Measurements from ENCODE around the gene SHANK3. TPM values are rescaled to one million over a fixed set of nuclear protein-coding genes. Genes with fewer than 3 reads are reported as not detected.

The SHANK3 gene
- total and polyA plus RNA-seq, 2 experiments from 2014 or later: 0.52 to 4.9 TPM

DNA sequence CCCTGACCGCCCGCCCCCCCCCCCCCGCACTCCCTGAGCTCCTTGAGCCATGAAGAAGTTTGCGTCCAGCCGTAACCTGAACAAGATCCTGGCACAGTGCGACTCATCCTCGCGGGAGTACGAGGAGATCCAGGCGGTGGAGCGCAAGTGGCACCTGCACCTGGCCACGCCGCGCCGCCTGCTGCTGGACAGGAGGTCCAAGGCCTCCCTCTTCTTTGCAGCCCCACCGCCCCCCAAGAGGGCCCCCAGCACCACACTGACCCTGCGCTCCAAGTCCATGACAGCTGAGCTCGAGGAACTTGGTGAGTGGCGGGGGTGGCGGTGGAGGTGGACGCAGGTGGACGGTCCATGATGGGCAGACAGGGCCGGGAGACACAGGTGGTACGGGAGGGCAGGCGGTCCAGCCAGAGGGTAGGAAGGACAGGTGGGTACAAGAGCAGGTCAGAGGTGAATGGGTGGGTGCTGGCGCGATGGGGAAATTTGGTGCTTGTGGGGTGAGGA is 33.3 kb downstream of the SHANK3 start:
- no peaks in the 10 kb centered on the region for H3K27me3 ChIP-seq (ENCODE audit: insufficient read depth)
- H4K20me1 ChIP-seq (replicated peaks; ENCODE audit: insufficient read depth): no peaks in the 10 kb centered on the region
- H2AFZ ChIP-seq: no peak overlapping the region
- no peaks in the 10 kb centered on the region for H3K4me1 Mint-ChIP-seq
- DNase-seq (ENCODE audit: low spot score) (no peak), ATAC-seq (no peak)
- H3K4me2 ChIP-seq: no peak overlapping the region
- no peak for TF ChIP-seq ETS1 (IDR thresholded peaks at IDR 0.05)
- TF ChIP-seq CREB1 (CRISPR knock-in tag; IDR thresholded peaks at IDR 0.05; ENCODE audit: low read depth): no peak
- no peak for TF ChIP-seq NANOG (IDR thresholded peaks at IDR 0.05; ENCODE audit: borderline replicate concordance)
- no peak for TF ChIP-seq ZNF331 (CRISPR knock-in tag; IDR thresholded peaks at IDR 0.05; ENCODE audit: low read depth)
- no peak for TF ChIP-seq EZH2phosphoT487 (IDR thresholded peaks at IDR 0.05; ENCODE audit: unreplicated experiment)
- TF ChIP-seq, protein P1, sequence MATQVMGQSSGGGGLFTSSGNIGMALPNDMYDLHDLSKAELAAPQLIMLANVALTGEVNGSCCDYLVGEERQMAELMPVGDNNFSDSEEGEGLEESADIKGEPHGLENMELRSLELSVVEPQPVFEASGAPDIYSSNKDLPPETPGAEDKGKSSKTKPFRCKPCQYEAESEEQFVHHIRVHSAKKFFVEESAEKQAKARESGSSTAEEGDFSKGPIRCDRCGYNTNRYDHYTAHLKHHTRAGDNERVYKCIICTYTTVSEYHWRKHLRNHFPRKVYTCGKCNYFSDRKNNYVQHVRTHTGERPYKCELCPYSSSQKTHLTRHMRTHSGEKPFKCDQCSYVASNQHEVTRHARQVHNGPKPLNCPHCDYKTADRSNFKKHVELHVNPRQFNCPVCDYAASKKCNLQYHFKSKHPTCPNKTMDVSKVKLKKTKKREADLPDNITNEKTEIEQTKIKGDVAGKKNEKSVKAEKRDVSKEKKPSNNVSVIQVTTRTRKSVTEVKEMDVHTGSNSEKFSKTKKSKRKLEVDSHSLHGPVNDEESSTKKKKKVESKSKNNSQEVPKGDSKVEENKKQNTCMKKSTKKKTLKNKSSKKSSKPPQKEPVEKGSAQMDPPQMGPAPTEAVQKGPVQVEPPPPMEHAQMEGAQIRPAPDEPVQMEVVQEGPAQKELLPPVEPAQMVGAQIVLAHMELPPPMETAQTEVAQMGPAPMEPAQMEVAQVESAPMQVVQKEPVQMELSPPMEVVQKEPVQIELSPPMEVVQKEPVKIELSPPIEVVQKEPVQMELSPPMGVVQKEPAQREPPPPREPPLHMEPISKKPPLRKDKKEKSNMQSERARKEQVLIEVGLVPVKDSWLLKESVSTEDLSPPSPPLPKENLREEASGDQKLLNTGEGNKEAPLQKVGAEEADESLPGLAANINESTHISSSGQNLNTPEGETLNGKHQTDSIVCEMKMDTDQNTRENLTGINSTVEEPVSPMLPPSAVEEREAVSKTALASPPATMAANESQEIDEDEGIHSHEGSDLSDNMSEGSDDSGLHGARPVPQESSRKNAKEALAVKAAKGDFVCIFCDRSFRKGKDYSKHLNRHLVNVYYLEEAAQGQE (IDR thresholded peaks at IDR 0.05; ENCODE audit: unreplicated experiment): no peak
- TF ChIP-seq EZH2 (IDR thresholded peaks at IDR 0.05; ENCODE audit: low read depth, unreplicated experiment): no peak
- no peak for TF ChIP-seq POLR2AphosphoS5 (IDR thresholded peaks at IDR 0.05; ENCODE audit: low read depth)
- no peak for TF ChIP-seq ZNF114 (CRISPR knock-in tag; IDR thresholded peaks at IDR 0.05)
- no peak for TF ChIP-seq JUNB (IDR thresholded peaks at IDR 0.05; ENCODE audit: unreplicated experiment)
- peak overlapping the region; percentile 45; the same call in 1 of the 3 replicates for H3K4me3 Mint-ChIP-seq
- H3K36me3 ChIP-seq (ENCODE audit: insufficient read depth): no peaks in the 10 kb centered on the region
- H3K36me3 Mint-ChIP-seq (ENCODE audit: low read depth): no peaks in the 10 kb centered on the region; the same call in 2 of the 3 replicates
- no peaks in the 10 kb centered on the region for H3K4me1 ChIP-seq (ENCODE audit: insufficient read depth)
- no peak overlapping the region for H3K4me3 ChIP-seq
- H3K79me2 ChIP-seq (replicated peaks; ENCODE audit: insufficient read depth): no peaks in the 10 kb centered on the region
- H3K27ac ChIP-seq (ENCODE audit: low read depth): no peak overlapping the region
- H3K9me2 ChIP-seq (ENCODE audit: insufficient read depth): no peaks in the 10 kb centered on the region
- no peaks in the 10 kb centered on the region for H3K9me3 Mint-ChIP-seq
- peaks cover 6% of the 10 kb centered on the region for H3K27me3 Mint-ChIP-seq (ENCODE audit: insufficient read depth, low read depth, poor library complexity)
- H3K27ac Mint-ChIP-seq: no peak overlapping the region
- no peaks in the 10 kb centered on the region for H3F3A ChIP-seq (replicated peaks; ENCODE audit: low read depth)

DNA sequence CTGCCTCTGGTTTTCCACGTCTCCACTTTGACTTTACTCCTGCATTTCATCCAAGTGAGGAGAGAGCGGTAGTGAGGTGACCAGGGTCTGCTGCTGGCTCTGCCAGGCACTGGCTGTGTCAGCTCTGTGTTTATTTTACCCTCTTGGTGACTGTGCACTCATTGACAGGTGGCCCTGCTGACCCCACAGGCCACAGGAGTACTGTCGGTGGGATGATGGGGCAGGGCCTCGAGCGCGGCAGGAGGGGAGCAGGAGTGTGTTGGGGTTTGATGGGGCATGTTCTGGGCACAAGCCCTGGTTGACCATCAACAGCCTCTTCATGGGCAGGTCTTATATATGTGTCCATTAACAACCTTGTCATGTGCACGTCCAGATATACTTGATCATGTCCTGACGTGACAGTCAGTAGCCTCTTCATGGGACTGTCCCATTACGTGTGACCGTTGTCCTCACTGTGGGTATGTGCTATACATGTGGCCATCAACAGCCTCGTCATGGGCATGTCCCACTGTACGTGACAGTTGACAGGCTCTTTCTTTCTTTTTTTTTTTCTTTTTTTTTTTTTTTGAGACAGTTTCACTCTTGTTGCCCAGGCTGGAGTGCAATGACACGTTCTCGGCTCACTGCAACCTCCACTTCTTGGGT is 34.0 kb downstream of the SHANK3 start:
- no peaks in the 10 kb centered on the region for H3K4me1 ChIP-seq (ENCODE audit: insufficient read depth)
- H3K27me3 ChIP-seq (ENCODE audit: insufficient read depth): no peaks in the 10 kb centered on the region
- no peaks in the 10 kb centered on the region for H3F3A ChIP-seq (replicated peaks; ENCODE audit: low read depth)
- no peak overlapping the region for H3K4me2 ChIP-seq
- H3K79me2 ChIP-seq (replicated peaks; ENCODE audit: insufficient read depth): no peaks in the 10 kb centered on the region
- DNase-seq (ENCODE audit: low spot score) (no peak), ATAC-seq (no peak)
- H3K9me2 ChIP-seq (ENCODE audit: insufficient read depth): no peaks in the 10 kb centered on the region
- Mint-ChIP-seq H3K9me3 (no peaks in the 10 kb centered on the region), H3K27ac (no peak overlapping the region), H3K27me3 (ENCODE audit: insufficient read depth, low read depth, poor library complexity) (peaks cover 6% of the 10 kb centered on the region), H3K36me3 (ENCODE audit: low read depth) (no peaks in the 10 kb centered on the region; the same call in 2 of the 3 replicates), H3K4me1 (no peaks in the 10 kb centered on the region), H3K4me3 (peak overlapping the region; percentile 45)
- no peak overlapping the region for H2AFZ ChIP-seq
- H3K4me3 ChIP-seq: no peak overlapping the region
- H3K36me3 ChIP-seq (ENCODE audit: insufficient read depth): no peaks in the 10 kb centered on the region
- H3K27ac ChIP-seq (ENCODE audit: low read depth): no peak overlapping the region
- no peaks in the 10 kb centered on the region for H4K20me1 ChIP-seq (replicated peaks; ENCODE audit: insufficient read depth)
- TF ChIP-seq ZNF331 (CRISPR knock-in tag; IDR thresholded peaks at IDR 0.05; ENCODE audit: low read depth): no peak
- no peak for TF ChIP-seq ETS1 (IDR thresholded peaks at IDR 0.05)
- no peak for TF ChIP-seq NANOG (IDR thresholded peaks at IDR 0.05; ENCODE audit: borderline replicate concordance)
- TF ChIP-seq POLR2AphosphoS5 (IDR thresholded peaks at IDR 0.05; ENCODE audit: low read depth): no peak
- no peak for TF ChIP-seq ZNF114 (CRISPR knock-in tag; IDR thresholded peaks at IDR 0.05)
- TF ChIP-seq, protein P2, sequence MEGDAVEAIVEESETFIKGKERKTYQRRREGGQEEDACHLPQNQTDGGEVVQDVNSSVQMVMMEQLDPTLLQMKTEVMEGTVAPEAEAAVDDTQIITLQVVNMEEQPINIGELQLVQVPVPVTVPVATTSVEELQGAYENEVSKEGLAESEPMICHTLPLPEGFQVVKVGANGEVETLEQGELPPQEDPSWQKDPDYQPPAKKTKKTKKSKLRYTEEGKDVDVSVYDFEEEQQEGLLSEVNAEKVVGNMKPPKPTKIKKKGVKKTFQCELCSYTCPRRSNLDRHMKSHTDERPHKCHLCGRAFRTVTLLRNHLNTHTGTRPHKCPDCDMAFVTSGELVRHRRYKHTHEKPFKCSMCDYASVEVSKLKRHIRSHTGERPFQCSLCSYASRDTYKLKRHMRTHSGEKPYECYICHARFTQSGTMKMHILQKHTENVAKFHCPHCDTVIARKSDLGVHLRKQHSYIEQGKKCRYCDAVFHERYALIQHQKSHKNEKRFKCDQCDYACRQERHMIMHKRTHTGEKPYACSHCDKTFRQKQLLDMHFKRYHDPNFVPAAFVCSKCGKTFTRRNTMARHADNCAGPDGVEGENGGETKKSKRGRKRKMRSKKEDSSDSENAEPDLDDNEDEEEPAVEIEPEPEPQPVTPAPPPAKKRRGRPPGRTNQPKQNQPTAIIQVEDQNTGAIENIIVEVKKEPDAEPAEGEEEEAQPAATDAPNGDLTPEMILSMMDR (conservative IDR thresholded peaks at IDR 0.05; ENCODE audit: low read depth in 2 of 2): no peak
- no peak for TF ChIP-seq EZH2 (IDR thresholded peaks at IDR 0.05; ENCODE audit: low read depth, unreplicated experiment)
- TF ChIP-seq, protein P1 (IDR thresholded peaks at IDR 0.05; ENCODE audit: unreplicated experiment): no peak
